Psoas muscle (tissue), 8 donors: ENCODE data around the gene SLC22A7. TPM values are rescaled to one million over a fixed set of nuclear protein-coding genes. Genes with fewer than 3 reads are reported as not detected.

Experiments used
- ATAC-seq, 4 donors: fragments of 200-7000 bp; cut with Tn5 transposase; one replicate each; pipeline ENCODE4 v1.9.1; 2020; ENCODE audit warnings: moderate library complexity in 3 of 4, mild to moderate bottlenecking in 2 of 4
- DNase-seq, 2 donors: peaks; one replicate each; pipeline ENCODE4 v3.0.0-alpha.2; 2020
- H3K27ac ChIP-seq: fragments of 200-600 bp; one replicate; pipeline ENCODE4 v1.8.0; 2022
- H3K27me3 ChIP-seq, 3 donors: fragments of 200-600 bp in 1 of 3; one replicate each; pipeline versions ENCODE4 v1.6.1 to v1.8.0; 2013 to 2022; ENCODE audit warnings: low read length in 2 of 3, mild to moderate bottlenecking in 2 of 3, moderate library complexity in 1 of 3; ENCODE audit not compliant: insufficient read depth in 3 of 3
- H3K36me3 ChIP-seq, 2 donors: fragments of 200-600 bp in 1 of 2; one replicate each; pipeline versions ENCODE4 v1.6.1 to v1.8.0; 2013 to 2022; ENCODE audit warnings: low read depth in 1 of 2, mild to moderate bottlenecking in 1 of 2, moderate library complexity in 1 of 2; ENCODE audit not compliant: insufficient read depth in 1 of 2
- H3K4me1 ChIP-seq: fragments of 200-600 bp; one replicate; pipeline ENCODE4 v1.8.0; 2022
- H3K4me3 ChIP-seq: fragments of 200-600 bp; one replicate; pipeline ENCODE4 v1.8.0; 2022; ENCODE audit warnings: mild to moderate bottlenecking
- H3K9me3 ChIP-seq: fragments of 200-600 bp; one replicate; pipeline ENCODE4 v1.8.0; 2022
- WGBS, 3 donors: extraction: QIAGEN DNeasy Blood & Tissue Kit; methylation state at CpG; one replicate each; pipeline versions ENCODE4 v1.1.6 to v1.1.7; 2013; 5-methylcytosine and 5-hydroxymethylcytosine counted together
- intact Hi-C, 2 donors: fragments of 100-400 bp; cut with DNase I; formaldehyde crosslinking; loops; one replicate each; pipeline versions ENCODE4 v1.11.0 to v1.14.2; 2022
- polyA plus RNA-seq, 3 donors: library from polyadenylated mRNA; stranded (reverse); fragments of 200-250 nt; gene quantifications; one replicate each; pipeline ENCODE4 v1.2.3, GENCODE V29; 2013
- total RNA-seq, 4 donors: library from RNA; stranded (reverse); fragmentation: NEBNext Ultra II Directional in 2 of 4; extraction: Animal tissue kit (Norgen Biotek cat#: 25700) in 2 of 4; gene quantifications; one replicate each; pipeline versions ENCODE4 v1.2.1 to v1.2.4, GENCODE V29; 2021 to 2023
- TF ChIP-seq, protein P1 (sequence below): fragments of 200-600 bp; IDR thresholded peaks from one replicate; pipeline ENCODE4 v1.8.0; 2022; ENCODE audit warnings: antibody characterized with exemption
- donor health status: healthy with polysubstance abuse.
- donor health status: DM: no; HTN: no; CAD: no; lungs with moderate emphysema.
- donor health status: Bipolar disorder and iron deficiency.
- donor health status: healthy.
- donor health status: DM: yes; HTN: yes; CAD: no.
- donor health status: DM: no; HTN: no; CAD: no.
- donor health status: DM: no; HTN: no; CAD: no.
- donor health status: DM: yes; HTN: yes; CAD: no.

SLC22A7 gene
- total and polyA plus RNA-seq, 7 donors, result not detected

DNA sequence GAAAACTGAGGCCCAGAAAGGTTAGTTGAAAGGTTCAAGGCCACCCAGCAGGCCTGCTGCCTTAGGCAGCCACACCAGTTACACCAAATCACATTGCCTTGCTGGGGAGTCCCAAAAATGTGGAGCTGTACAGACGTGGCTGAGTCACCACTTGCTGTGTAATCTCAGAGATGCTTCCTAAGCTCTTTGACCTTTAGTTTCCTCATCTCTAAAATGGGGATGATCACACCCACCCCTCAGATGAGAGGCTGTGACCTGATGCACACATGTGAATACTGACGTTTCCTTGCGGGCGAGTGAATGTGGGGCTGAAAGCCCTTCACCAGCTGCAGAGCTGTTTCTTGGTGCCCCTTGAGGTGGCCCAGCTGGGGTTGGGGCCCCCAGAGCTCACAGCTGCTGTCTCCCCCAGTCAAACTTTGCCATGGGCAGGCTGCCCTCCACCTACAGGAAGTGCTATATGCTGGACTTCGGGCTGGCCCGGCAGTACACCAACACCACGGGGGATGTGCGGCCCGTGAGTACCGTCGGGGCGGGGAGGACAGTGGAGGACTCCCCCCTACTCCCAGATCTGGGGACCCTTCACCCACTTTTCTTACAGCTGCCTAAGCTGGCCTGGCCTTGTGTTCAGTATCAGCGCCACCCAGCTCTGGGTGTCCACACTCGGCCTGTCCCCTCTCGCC lies 43.8 kb upstream of the SLC22A7 start:
- H3K36me3 ChIP-seq, result no peaks in the 10 kb centered on the region
- no peak overlapping the region for H3K4me3 ChIP-seq
- H3K27me3 ChIP-seq, result peaks cover 0 to 18% (median 4%) of the 10 kb centered on the region in 3 donors
- TF ChIP-seq, protein P1, sequence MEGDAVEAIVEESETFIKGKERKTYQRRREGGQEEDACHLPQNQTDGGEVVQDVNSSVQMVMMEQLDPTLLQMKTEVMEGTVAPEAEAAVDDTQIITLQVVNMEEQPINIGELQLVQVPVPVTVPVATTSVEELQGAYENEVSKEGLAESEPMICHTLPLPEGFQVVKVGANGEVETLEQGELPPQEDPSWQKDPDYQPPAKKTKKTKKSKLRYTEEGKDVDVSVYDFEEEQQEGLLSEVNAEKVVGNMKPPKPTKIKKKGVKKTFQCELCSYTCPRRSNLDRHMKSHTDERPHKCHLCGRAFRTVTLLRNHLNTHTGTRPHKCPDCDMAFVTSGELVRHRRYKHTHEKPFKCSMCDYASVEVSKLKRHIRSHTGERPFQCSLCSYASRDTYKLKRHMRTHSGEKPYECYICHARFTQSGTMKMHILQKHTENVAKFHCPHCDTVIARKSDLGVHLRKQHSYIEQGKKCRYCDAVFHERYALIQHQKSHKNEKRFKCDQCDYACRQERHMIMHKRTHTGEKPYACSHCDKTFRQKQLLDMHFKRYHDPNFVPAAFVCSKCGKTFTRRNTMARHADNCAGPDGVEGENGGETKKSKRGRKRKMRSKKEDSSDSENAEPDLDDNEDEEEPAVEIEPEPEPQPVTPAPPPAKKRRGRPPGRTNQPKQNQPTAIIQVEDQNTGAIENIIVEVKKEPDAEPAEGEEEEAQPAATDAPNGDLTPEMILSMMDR, result no peak
- no peak for DNase-seq
- no peaks in the 10 kb centered on the region for H3K4me1 ChIP-seq
- H3K27ac ChIP-seq, result no peak overlapping the region
- 80 to 91% (median 82%) methylated on average over 15 of the region's 15 CpGs for WGBS, 3 donors
- ATAC-seq, result no peak
- H3K9me3 ChIP-seq, result no peaks in the 10 kb centered on the region
- intact Hi-C loops, result no loop called here

GRCh38 chr6:43254846-43255245 lies 43.2 kb upstream of the SLC22A7 start:
- DNase-seq, result peak in 1 of 2 donors; percentile 31
- Histone ChIP-seq H3K4me1 (no peaks in the 10 kb centered on the region), H3K4me3 (no peak overlapping the region), H3K9me3 (no peaks in the 10 kb centered on the region), H3K36me3 (no peaks in the 10 kb centered on the region), H3K27ac (no peak overlapping the region), H3K27me3 (peaks cover 0 to 18% (median 4%) of the 10 kb centered on the region in 3 donors)
- intact Hi-C loops, result no loop called here
- 78 to 88% (median 79%) methylated on average over 9 to 11 of the region's 11 CpGs for WGBS, 3 donors
- no peak for ATAC-seq
- TF ChIP-seq, protein P1, result no peak

GRCh38 chr6:43255408-43256054 lies 42.5 kb upstream of the SLC22A7 start:
- peak in 1 of 2 donors; percentile 35 for DNase-seq
- peaks cover 0 to 18% (median 4%) of the 10 kb centered on the region in 3 donors for H3K27me3 ChIP-seq
- no peak for ATAC-seq
- intact Hi-C loops, result no loop called here
- no peaks in the 10 kb centered on the region for H3K36me3 ChIP-seq
- WGBS, 3 donors, result 66 to 73% (median 70%) methylated on average over 11 of the region's 11 CpGs
- TF ChIP-seq, protein P1, result no peak
- H3K4me1 ChIP-seq, result no peaks in the 10 kb centered on the region
- no peak overlapping the region for H3K4me3 ChIP-seq
- H3K27ac ChIP-seq, result no peak overlapping the region
- no peaks in the 10 kb centered on the region for H3K9me3 ChIP-seq

GRCh38 chr6:43256670-43257366 lies 41.2 kb upstream of the SLC22A7 start:
- no peak overlapping the region for H3K27ac ChIP-seq
- 77 to 82% (median 79%) methylated on average over 9 of the region's 9 CpGs for WGBS, 3 donors
- intact Hi-C loops, result no loop called here
- no peaks in the 10 kb centered on the region for H3K9me3 ChIP-seq
- no peaks in the 10 kb centered on the region for H3K36me3 ChIP-seq
- H3K27me3 ChIP-seq, result peaks cover 0 to 9% (median 4%) of the 10 kb centered on the region in 3 donors
- H3K4me3 ChIP-seq, result no peak overlapping the region
- TF ChIP-seq, protein P1, result no peak
- DNase-seq (peak in 1 of 2 donors; percentile 7), ATAC-seq (no peak)
- no peaks in the 10 kb centered on the region for H3K4me1 ChIP-seq
